HepG2 (cell line): Measurements from ENCODE around the gene INHBC. TPM values are rescaled to one million over a fixed set of nuclear protein-coding genes. Genes with fewer than 3 reads are reported as not detected.

Source experiments
- ATAC-seq: fragments of 200-7000 bp; cut with Tn5 transposase; 3 replicates; pipeline ENCODE4 v1.9.1; 2020; ENCODE audit warnings: mild to moderate bottlenecking, moderate library complexity
- BruUV-seq: library from RNA; stranded (reverse); fragments of 400-500 nt; replicated peaks from 2 replicates; lab custom pipeline; 2021; lab: Mats Ljungman, UMichigan
- CTCF ChIA-PET: fragments of 300-600 bp; formaldehyde crosslinking; extraction: SDS; loops from one replicate; lab custom pipeline; 2021; ENCODE audit warnings: low total read pairs, inconsistent platforms, low intra/inter-chr PET ratio; lab: Yijun Ruan, JAX
- POLR2A ChIA-PET: fragments of 350-600 bp; sonication (Branson Sonifier 250); formaldehyde crosslinking; loops from one replicate; lab custom pipeline; 2020; ENCODE audit warnings: antibody characterized with exemption, inconsistent platforms; lab: Yijun Ruan, JAX
- DNase-seq: peaks from one replicate; pipeline ENCODE4 v3.0.0-alpha.2; 2015; ENCODE audit warnings: low spot score
- FAIRE-seq: peaks from 3 replicates; lab custom pipeline; 2011; peaks lifted over from hg19 to GRCh38; lab: Jason Lieb, UNC
- H2AFZ ChIP-seq: one replicate; pipeline ENCODE4 v1.6.1; 2011; ENCODE audit warnings: low read length, inconsistent platforms
- H3K27ac ChIP-seq: fragments of 300-600 bp; 3 replicates; pipeline ENCODE4 v1.8.0; 2011; ENCODE audit warnings: mixed run types, mild to moderate bottlenecking, mixed read lengths, low read length, inconsistent platforms; ENCODE audit not compliant: insufficient read depth; ENCODE audit errors: extremely low read length
- H3K27me3 ChIP-seq, 2 experiments: fragments of 200-600 bp in 1 of 2; 2 replicates in 1 of 2; 3 replicates in 1 of 2; pipeline versions ENCODE4 v1.6.0 to v1.8.0; 2011; ENCODE audit warnings: low read length in 2 of 2, mild to moderate bottlenecking in 2 of 2, moderate library complexity in 2 of 2, inconsistent platforms in 1 of 2; ENCODE audit not compliant: insufficient read depth in 2 of 2, control insufficient read depth in 1 of 2
- H3K36me3 ChIP-seq, 2 experiments: fragments of 200-600 bp in 1 of 2; replicated peaks in 1 of 2; 2 replicates in 1 of 2; 3 replicates in 1 of 2; pipeline versions ENCODE4 v1.5.1 to v1.8.0; 2011; ENCODE audit warnings: low read length in 2 of 2, inconsistent platforms in 1 of 2; ENCODE audit not compliant: insufficient read depth in 2 of 2, control insufficient read depth in 1 of 2
- H3K4me1 ChIP-seq: 2 replicates; pipeline ENCODE4 v1.5.1; 2012; ENCODE audit warnings: low read length, inconsistent platforms; ENCODE audit not compliant: insufficient read depth
- H3K4me2 ChIP-seq: 2 replicates; pipeline ENCODE4 v1.6.0; 2011; ENCODE audit warnings: low read depth, low read length, inconsistent platforms
- H3K4me3 ChIP-seq, 3 experiments: fragments of 200-600 bp in 1 of 3; sonication (generic), shearing (Covaris generic) in 1 of 3; replicated peaks in 1 of 3; 2 replicates each; pipeline ENCODE4 v1.5.1; 2011 to 2016; ENCODE audit warnings: low read length in 3 of 3, inconsistent platforms in 2 of 3, low read depth in 2 of 3, mild to moderate bottlenecking in 2 of 3, control low read depth in 1 of 3, mixed read lengths in 1 of 3; ENCODE audit not compliant: insufficient read depth in 1 of 3
- H3K79me2 ChIP-seq: one replicate; pipeline ENCODE4 v1.6.1; 2011; ENCODE audit warnings: low read length, inconsistent platforms; ENCODE audit not compliant: insufficient read depth
- H3K9ac ChIP-seq: 2 replicates; pipeline ENCODE4 v1.6.0; 2011; ENCODE audit warnings: mild to moderate bottlenecking, low read depth, low read length, inconsistent platforms; ENCODE audit not compliant: insufficient read depth
- H3K9me3 ChIP-seq: 2 replicates; pipeline ENCODE4 v1.5.1; 2012; ENCODE audit warnings: mild to moderate bottlenecking, low read length
- H4K20me1 ChIP-seq: 2 replicates; pipeline ENCODE4 v1.6.0; 2011; ENCODE audit warnings: inconsistent platforms, mild to moderate bottlenecking, low read length, moderate library complexity; ENCODE audit not compliant: insufficient read depth
- ARID4A ChIP-seq: sonication (generic); formaldehyde crosslinking; IDR thresholded peaks from 2 replicates; pipeline ENCODE4 v1.5.0; 2020; ENCODE audit warnings: mild to moderate bottlenecking, missing genetic modification reagents, borderline replicate concordance
- CENPT ChIP-seq: sonication (generic); formaldehyde crosslinking; IDR thresholded peaks from 2 replicates; pipeline ENCODE4 v1.8.0; 2022; ENCODE audit warnings: low read depth, mild to moderate bottlenecking, moderate library complexity, missing genetic modification reagents
- DMTF1 ChIP-seq: sonication (generic); formaldehyde crosslinking; IDR thresholded peaks from 2 replicates; pipeline ENCODE4 v1.4.0; 2020; ENCODE audit warnings: mild to moderate bottlenecking, missing genetic modification reagents
- ELF3 ChIP-seq: IDR thresholded peaks from 2 replicates; pipeline ENCODE4 v1.6.1; 2016; ENCODE audit warnings: missing genetic modification reagents, missing compliant biosample characterization
- FUBP1 ChIP-seq: sonication (generic); formaldehyde crosslinking; IDR thresholded peaks from 2 replicates; pipeline ENCODE4 v1.5.1; 2020; ENCODE audit warnings: missing genetic modification reagents, mild to moderate bottlenecking, borderline replicate concordance
- MZF1 ChIP-seq: sonication (generic); formaldehyde crosslinking; IDR thresholded peaks from 2 replicates; pipeline ENCODE4 v1.8.1; 2023; ENCODE audit warnings: mild to moderate bottlenecking, missing genetic modification reagents, borderline replicate concordance
- RCOR2 ChIP-seq: IDR thresholded peaks from 2 replicates; pipeline ENCODE4 v1.6.1; 2016; ENCODE audit warnings: missing biosample characterization, missing genetic modification reagents
- TCF12 ChIP-seq, 2 experiments: fragments of 450-650 bp in 1 of 2; sonication (generic) in 1 of 2; formaldehyde crosslinking in 1 of 2; IDR thresholded peaks; 2 replicates each; pipeline versions ENCODE4 v1.6.1 to v1.8.0; 2017 to 2022; ENCODE audit warnings: antibody characterized with exemption in 1 of 2, mild to moderate bottlenecking in 1 of 2, missing genetic modification reagents in 1 of 2, moderate library complexity in 1 of 2
- ZBTB1 ChIP-seq: sonication (generic); formaldehyde crosslinking; IDR thresholded peaks from 2 replicates; pipeline ENCODE4 v1.4.0; 2020; ENCODE audit warnings: missing genetic modification reagents, borderline replicate concordance
- ZNF101 ChIP-seq: sonication (generic); formaldehyde crosslinking; IDR thresholded peaks from 2 replicates; pipeline ENCODE4 v1.4.0; 2020; ENCODE audit warnings: mild to moderate bottlenecking, low read depth, missing genetic modification reagents, borderline replicate concordance
- ZNF263 ChIP-seq: sonication (generic); formaldehyde crosslinking; IDR thresholded peaks from 2 replicates; pipeline ENCODE4 v1.4.0; 2020; ENCODE audit warnings: missing genetic modification reagents
- ZNF713 ChIP-seq: sonication (generic); formaldehyde crosslinking; IDR thresholded peaks from 2 replicates; pipeline ENCODE4 v1.4.0; 2020; ENCODE audit warnings: mild to moderate bottlenecking, missing genetic modification reagents
- ZZZ3 ChIP-seq: sonication (generic); formaldehyde crosslinking; IDR thresholded peaks from 2 replicates; pipeline ENCODE4 v1.4.0; 2020; ENCODE audit warnings: missing genetic modification reagents, mild to moderate bottlenecking, borderline replicate concordance
- WGBS: methylation state at CpG from one replicate; pipeline ENCODE4 v1.1.6; 2017; ENCODE audit warnings: low lambda C conversion rate; 5-methylcytosine and 5-hydroxymethylcytosine counted together
- in situ Hi-C: cut with HindIII; loops from 2 replicates; pipeline ENCODE4 v1.10.0; 2017; ENCODE audit warnings: low pct_unique_long_range_greater_than_20kb; ENCODE audit not compliant: extremely low pct_ligation_motif_present
- intact Hi-C: fragments of 100-400 bp; cut with micrococcal nuclease; formaldehyde crosslinking; loops from one replicate; pipeline ENCODE4 v1.10.0; 2022; ENCODE audit not compliant: unreplicated experiment
- polyA plus RNA-seq, 8 experiments: library from polyadenylated mRNA; depleted of rRNA in 3 of 8; stranded (reverse) in 7 of 8; unstranded in 1 of 8; fragments of >200 nt; fragmentation: Illumina TruSeq in 4 of 8; extraction: Trizol in 4 of 8; gene quantifications; 2 replicates each; pipeline versions ENCODE4 v1.2.1 to v1.2.3, GENCODE V29; 2011 to 2016; ENCODE audit warnings: low read depth in 4 of 8, missing spikeins in 1 of 8, mixed read lengths in 1 of 8; ENCODE audit not compliant: insufficient read depth in 1 of 8
- total RNA-seq, 5 experiments: library from RNA; depleted of rRNA; stranded (reverse); fragments of >200 nt; fragmentation: Illumina TruSeq; extraction: Trizol; gene quantifications; 2 replicates each; pipeline ENCODE4 v1.2.3, GENCODE V29; 2016; ENCODE audit warnings: low read depth in 1 of 5

The INHBC gene
- total and polyA plus RNA-seq, 2 of the 13 experiments (the other 11 are each of a cell fraction or from before 2014, with no cell fraction given), result 1.8 to 13.8 TPM

- DNase-seq (no peak), ATAC-seq (peak; percentile 54), FAIRE-seq (no peak)
- H4K20me1 ChIP-seq, result no peaks in the 10 kb centered on the region
- H3K9ac ChIP-seq, result peak overlapping the region; percentile 80
- 9% methylated on average over 6 of the region's 10 CpGs for WGBS
- peak overlapping the region; percentile 62 to 83 (median 66) for H3K4me3 ChIP-seq
- peak overlapping the region; percentile 98 for H3K27ac ChIP-seq
- H3K79me2 ChIP-seq, result peaks cover 15% of the 10 kb centered on the region
- no peaks in the 10 kb centered on the region; a peak in 1 of 5 replicates for H3K27me3 ChIP-seq
- H2AFZ ChIP-seq, result no peak overlapping the region
- H3K36me3 ChIP-seq, result no peaks in the 10 kb centered on the region
- in situ Hi-C loops (loop anchor here (5.0 kb wide), 1 partner anchor 193 kb away; no protein-coding TSS in a partner anchor), intact Hi-C loops (loop anchor here (10.0 kb wide), 1 partner anchor 701 kb away; the partner anchor contains the start of gene PRIM1)
- H3K4me2 ChIP-seq, result peak overlapping the region; percentile 99
- CTCF ChIA-PET, result interaction anchor here (6.1 kb wide), 1 partner anchor 148 kb away, joined by 66 read pairs; no protein-coding TSS in a partner anchor
- no peaks in the 10 kb centered on the region for H3K9me3 ChIP-seq
- POLR2A ChIA-PET, result interaction anchor here (0.6 to 6.4 kb wide), 21 partner anchors 22 to 1233 kb away, joined by 3 to 99 read pairs (median 4); partner anchors contain the start of genes DCTN2, DDIT3, INHBC and LRP1
- H3K4me1 ChIP-seq, result peaks cover 84% of the 10 kb centered on the region
- BruUV-seq, result TSS peak; percentile 77
- TF ChIP-seq CENPT (CRISPR knock-in tag) (peak; percentile 73; the same call in 1 of the 2 replicates), ARID4A (peak; percentile 9; the same call in 1 of the 2 replicates), ZNF263 (CRISPR knock-in tag) (peak; percentile 0; the same call in 1 of the 2 replicates), DMTF1 (0 out of 2 replicates have a peak, but pooled peaks have one; percentile 42), ZZZ3 (CRISPR knock-in tag) (no peak), FUBP1 (no peak), ZNF713 (CRISPR knock-in tag) (no peak), MZF1 (CRISPR knock-in tag) (no peak), RCOR2 (CRISPR knock-in tag) (no peak), ZNF101 (no peak), ZBTB1 (CRISPR knock-in tag) (no peak), TCF12 (IDR thresholded peaks at IDR 0.05) (no peak), TCF12 (CRISPR knock-in tag; IDR thresholded peaks at IDR 0.05) (no peak), ELF3 (CRISPR knock-in tag) (no peak)
These were observed 21.0 kb downstream of the INHBC start for GRCh38 chr12:57455374-57456144.
